Activated CD4-positive, alpha-beta T cell treated with anti-CD3 and anti-CD28 coated beads, Interleukin-2, amount 50 U/mL, for 16 hours (primary cell): Measurements from ENCODE around the gene PAXIP1.
A peak's percentile ranks its signal among the peaks of the same experiment; 100 is the strongest.
"Not testable (repeated sequence)": the region's sequence is repeated elsewhere in the genome, so short reads cannot be mapped to it uniquely, and the experiment has no call there.

Experiments used
- DNase-seq: peaks from one replicate; pipeline ENCODE4 v3.0.0-alpha.2; 2020

The PAXIP1 gene, protein sequence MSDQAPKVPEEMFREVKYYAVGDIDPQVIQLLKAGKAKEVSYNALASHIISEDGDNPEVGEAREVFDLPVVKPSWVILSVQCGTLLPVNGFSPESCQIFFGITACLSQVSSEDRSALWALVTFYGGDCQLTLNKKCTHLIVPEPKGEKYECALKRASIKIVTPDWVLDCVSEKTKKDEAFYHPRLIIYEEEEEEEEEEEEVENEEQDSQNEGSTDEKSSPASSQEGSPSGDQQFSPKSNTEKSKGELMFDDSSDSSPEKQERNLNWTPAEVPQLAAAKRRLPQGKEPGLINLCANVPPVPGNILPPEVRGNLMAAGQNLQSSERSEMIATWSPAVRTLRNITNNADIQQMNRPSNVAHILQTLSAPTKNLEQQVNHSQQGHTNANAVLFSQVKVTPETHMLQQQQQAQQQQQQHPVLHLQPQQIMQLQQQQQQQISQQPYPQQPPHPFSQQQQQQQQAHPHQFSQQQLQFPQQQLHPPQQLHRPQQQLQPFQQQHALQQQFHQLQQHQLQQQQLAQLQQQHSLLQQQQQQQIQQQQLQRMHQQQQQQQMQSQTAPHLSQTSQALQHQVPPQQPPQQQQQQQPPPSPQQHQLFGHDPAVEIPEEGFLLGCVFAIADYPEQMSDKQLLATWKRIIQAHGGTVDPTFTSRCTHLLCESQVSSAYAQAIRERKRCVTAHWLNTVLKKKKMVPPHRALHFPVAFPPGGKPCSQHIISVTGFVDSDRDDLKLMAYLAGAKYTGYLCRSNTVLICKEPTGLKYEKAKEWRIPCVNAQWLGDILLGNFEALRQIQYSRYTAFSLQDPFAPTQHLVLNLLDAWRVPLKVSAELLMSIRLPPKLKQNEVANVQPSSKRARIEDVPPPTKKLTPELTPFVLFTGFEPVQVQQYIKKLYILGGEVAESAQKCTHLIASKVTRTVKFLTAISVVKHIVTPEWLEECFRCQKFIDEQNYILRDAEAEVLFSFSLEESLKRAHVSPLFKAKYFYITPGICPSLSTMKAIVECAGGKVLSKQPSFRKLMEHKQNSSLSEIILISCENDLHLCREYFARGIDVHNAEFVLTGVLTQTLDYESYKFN

DNA sequence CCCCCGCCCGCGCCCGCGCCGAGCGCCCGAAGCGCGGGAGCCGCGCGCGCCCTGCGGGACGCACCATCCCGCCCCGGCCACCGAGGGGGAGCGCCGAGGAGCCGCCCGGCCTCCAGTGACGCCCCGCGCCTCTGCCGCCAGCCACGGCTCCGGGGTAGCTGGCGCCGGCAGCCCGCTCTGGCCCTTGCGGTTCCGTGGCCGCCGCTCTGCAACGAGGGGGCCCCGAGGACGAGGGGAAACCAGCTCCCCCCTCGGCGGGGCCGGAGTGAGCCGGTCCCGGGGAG is at the start of gene PAXIP1:
Gene PAXIP1, minus strand, starts transcription at position 33 of the 284 bp plus-strand sequence. CDS start 195 bp downstream, outside the sequence.
- peak; percentile 43 for DNase-seq

DNA sequence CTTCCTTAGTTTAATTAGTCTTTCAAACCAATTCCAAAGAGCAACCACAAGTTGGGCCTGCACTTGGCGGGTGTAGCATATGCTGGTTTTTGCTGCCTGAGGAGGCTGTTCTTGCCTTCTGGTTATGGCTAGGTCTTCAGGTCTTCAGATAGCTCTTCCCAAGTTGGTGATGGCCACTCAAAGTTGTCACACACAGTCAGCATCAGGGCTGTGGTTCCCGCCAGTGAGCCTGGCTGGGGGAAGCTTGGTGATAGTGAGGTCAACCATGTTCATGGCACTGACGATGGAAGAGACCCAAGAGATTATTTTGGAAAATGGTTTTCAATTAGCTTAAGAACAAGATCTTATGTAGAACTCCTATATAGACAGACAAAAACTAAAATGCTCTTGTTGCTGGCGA is 48.4 kb upstream of the PAXIP1 start:
- no peak for DNase-seq

- no peak for DNase-seq
These were observed 45.1 kb upstream of the PAXIP1 start for GRCh38 chr7:155048006-155048405.

DNA sequence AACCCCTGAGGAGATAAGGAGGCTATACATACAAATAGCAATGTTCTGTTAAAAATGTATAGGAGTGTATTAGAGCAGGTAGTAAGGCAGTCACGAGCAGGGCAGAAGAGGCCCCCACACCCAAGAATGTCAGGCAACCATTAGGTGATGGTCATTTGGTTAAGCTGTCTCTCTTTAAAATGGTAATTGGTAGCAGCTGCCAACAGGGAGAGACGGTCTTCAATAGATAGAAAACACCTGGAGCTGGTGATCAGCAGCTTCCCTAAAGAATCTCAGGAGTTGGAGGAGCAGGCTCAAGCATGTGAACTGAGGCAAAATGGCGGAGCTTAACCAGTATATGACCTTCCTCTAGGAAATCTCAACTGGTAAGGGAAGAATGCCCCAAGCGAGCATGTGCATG is 40.8 kb upstream of the PAXIP1 start:
- DNase-seq, result no peak

- no peak for DNase-seq
These were observed 35.4 kb upstream of the PAXIP1 start for GRCh38 chr7:155038335-155038734.

- DNase-seq, result not testable (repeated sequence)
These were observed 31.6 kb upstream of the PAXIP1 start for GRCh38 chr7:155034495-155034894.

- DNase-seq, result no peak
These were observed 30.1 kb upstream of the PAXIP1 start for GRCh38 chr7:155032978-155033377.

GRCh38 chr7:155027879-155028278 is 25.0 kb upstream of the PAXIP1 start:
- DNase-seq, result no peak

DNA sequence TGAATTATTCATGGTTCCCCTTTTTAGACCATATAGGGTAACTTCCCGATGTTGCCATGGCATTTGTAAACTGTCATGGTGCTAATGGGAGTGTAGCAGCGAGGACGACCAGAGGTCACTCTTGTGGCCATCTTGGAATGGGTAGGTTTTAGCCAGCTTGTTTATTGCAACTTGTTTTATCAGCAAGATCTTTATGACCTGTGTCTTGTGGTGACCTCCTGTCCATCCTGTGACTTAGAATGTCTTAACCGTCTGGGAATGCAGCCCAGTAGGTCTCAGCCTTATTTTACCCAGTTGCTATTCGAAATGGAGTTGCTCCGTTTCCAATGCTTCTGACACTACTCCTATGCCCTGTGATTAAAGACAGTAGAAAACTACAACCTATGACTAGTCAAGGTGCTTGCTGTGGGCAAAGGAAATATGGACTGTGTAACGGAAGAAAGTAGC is 18.8 kb upstream of the PAXIP1 start:
- DNase-seq, result no peak

GRCh38 chr7:155020996-155021395 is 18.1 kb upstream of the PAXIP1 start:
- no peak for DNase-seq

GRCh38 chr7:155017834-155018233 is 14.9 kb upstream of the PAXIP1 start:
- DNase-seq, result no peak

- no peak for DNase-seq
These were observed 8.2 kb upstream of the PAXIP1 start for GRCh38 chr7:155011086-155011485.

- peak; percentile 39 for DNase-seq
These were observed 6.7 kb upstream of the PAXIP1 start for GRCh38 chr7:155009570-155010157.

DNA sequence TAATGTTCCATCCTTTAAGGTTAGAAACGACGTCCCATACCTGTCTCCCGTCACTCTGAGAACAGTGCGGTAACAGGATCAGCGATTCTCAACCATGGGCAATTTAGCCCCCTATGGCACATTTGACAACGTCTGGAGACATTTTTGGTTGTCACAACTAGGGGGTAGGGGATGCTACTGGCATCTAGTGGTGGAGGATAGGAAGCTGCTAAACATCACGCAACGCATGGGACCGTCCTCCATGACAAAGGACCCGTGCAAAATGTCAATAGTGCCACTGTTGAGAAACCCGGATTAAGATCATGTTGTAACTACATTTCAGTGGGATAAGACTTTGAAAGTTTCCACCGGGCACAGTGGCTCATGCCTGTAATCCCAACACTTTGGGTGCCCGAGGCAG is 5.0 kb upstream of the PAXIP1 start:
- DNase-seq, result peak; percentile 37

DNA sequence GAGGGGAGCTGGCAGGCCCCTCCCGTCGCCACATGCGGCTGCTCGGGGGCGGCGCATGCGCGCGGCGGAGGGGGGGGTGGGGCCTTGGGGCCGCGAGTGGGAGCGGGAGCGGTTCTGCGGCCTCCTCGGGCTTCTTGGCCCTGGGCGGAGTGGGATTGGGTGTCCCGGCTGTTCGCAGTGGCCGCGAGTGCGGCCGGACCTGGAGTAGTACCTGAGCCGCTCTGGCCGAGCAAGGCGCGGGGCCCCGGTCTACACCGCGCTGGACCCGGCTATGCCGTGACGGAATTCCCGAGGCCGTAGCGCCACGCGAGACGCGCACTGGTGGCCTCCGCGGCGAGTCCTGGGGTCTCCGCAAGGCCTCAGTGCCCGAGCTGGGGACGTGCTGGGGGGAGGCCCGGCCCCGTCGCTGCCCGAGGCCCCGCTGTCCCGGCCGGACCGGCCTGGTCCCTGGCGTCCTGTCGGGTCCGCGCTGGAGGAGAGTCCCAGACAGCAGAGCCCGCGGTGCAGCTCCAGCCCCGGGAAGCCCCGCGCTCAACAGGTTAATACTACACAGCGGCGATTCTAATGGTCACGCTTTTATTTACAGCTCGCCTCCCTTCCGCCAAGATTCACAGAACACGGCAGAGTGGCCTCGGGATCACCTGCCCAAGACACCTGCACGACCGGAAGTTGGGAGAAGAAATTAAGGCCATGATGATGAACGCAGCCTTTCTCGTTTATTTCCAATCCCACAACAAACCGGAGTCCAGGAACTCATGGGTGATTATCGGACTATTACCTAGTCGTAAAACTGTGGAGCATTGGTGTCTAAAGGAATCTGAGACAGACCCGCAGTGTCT is 671 bp upstream of the PAXIP1 start:
- DNase-seq, result peak; percentile 78

DNA sequence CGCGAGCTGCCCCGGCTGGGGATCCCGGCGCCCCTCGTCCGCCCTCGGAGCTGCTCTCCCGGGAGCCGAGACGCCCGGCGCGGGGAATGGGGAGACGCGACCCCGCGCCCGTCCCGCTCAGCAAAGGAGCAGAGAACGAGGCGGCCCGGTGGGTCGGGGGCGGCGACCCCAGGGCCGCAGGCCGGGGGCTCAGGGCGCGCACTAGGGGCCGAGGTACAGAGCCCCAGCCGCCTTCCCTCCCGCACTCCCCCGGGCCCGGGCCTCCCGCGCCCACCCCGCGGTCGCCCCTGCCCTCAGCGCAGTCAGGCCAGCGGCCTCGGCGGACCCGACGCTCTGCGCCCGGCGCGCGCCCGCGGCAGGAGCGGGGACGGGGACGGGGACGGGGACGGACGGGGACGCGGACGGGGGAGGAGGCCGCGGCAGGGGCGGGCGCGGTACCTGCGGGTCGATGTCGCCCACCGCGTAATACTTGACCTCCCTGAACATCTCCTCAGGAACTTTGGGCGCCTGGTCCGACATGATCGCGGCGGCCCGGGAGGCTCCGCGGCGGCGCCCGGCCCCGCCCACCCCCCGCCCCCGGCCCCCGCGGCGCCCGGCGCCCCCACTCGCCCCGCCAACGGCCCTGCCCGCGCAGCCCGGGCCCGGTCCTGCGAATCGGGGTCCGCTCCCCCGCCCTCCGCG is 373 bp downstream of the PAXIP1 start:
- DNase-seq, result no peak

GRCh38 chr7:155001756-155002410 is 1.0 kb downstream of the PAXIP1 start:
- peak; percentile 21 for DNase-seq

DNA sequence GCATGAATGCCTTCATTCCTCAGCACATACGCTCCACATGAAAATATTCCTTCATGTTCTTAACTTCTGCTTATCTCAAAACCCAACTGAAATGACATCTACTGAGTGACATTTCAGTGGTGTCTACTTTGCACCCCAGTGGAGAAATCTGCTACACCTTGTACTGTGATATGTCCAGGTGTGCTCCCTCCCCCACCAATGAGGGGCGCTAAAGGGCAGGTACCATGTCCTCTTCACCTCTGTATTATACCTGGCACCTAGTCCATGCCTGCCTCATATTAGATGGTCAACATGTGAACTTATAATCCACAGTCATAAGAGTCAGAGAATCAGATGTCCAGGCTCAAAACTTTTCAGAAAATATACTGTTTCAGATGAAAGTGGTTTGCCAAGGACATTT is 2.1 kb downstream of the PAXIP1 start:
- DNase-seq, result peak; percentile 24

DNA sequence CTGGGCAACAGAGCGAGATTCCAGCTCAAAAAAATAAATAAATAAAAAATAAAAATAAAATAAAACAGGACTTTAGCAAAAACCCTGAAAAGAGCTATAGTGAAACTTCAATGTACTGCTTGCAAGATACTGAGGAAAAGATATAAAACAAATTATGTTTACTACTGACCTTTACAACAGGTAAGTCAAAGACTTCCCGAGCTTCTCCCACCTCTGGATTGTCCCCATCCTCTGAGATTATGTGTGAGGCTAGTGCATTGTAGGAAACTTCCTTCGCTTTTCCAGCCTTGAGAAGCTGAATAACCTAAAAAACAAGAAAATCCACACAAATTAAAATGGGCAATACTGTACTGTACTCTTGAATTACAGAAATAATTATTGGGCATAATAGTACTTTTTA is 4.4 kb downstream of the PAXIP1 start:
- DNase-seq, result no peak

DNA sequence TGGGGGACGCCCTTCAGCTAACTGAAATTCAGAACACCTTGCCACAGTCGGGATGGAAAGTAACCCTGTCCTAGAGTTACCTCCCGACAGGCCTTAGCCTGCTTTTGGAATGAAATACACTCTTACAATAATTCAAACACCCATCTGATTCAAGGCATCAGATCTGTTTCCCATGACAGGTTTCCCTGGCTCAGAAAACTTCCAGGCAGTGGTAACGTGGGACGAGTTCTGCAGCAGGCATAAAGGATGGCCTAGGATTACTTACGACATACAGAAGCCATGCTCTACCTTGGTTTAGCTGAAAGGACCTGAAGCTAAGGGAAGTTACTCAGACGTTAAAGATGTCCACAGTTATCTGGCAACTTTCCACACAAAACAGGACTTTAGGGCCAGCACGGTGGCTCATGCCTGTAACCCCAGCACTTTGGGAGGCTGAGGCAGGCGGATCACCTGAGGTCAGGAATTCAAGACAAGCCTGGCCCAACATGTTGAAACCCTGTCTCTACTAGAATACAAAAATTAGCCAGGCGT is 5.0 kb downstream of the PAXIP1 start:
- DNase-seq, result no peak

DNA sequence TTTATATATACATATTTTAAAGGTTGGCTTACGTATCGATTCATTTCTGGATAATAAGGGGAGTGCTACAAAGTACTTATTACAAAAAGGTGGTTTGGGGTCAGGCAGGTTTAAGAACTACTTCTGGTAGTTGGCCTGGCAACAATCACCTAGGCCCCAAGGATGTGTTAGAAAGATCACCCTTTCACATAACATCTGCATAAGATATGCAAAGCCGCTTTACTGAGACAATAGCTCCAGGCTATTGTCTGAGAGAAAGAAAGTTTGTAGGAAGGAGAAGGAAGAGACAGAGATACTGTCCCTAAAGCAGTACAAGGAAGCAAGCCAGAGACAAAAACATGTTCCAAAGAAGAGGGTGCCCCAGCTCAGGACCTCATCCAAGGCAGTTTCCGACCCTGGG is 6.2 kb downstream of the PAXIP1 start:
- no peak for DNase-seq
